H9 (cell line): ENCODE data around the gene SLC9A2. TPM values are rescaled to one million over a fixed set of nuclear protein-coding genes. Genes with fewer than 3 reads are reported as not detected.

ENCODE experiments used
- DNase-seq: peaks from one replicate; pipeline ENCODE4 v3.0.0-alpha.2; 2017
- H2AFZ ChIP-seq: one replicate; pipeline ENCODE4 v1.6.1; 2013; ENCODE audit warnings: mild to moderate bottlenecking, low read length, control low read depth, moderate library complexity
- H2AK5ac ChIP-seq: 2 replicates; pipeline ENCODE4 v1.6.1; 2013; ENCODE audit warnings: low read length, control low read depth, mixed read lengths; ENCODE audit not compliant: insufficient read length
- H2BK120ac ChIP-seq: one replicate; pipeline ENCODE4 v1.6.1; 2013; ENCODE audit warnings: low read depth, mild to moderate bottlenecking, low read length, control low read depth, inconsistent platforms; ENCODE audit not compliant: poor library complexity, severe bottlenecking
- H2BK12ac ChIP-seq: 2 replicates; pipeline ENCODE4 v1.6.1; 2013; ENCODE audit warnings: low read length, control low read depth, mixed read lengths, low read depth; ENCODE audit not compliant: insufficient read length
- H2BK15ac ChIP-seq: 2 replicates; pipeline ENCODE4 v1.6.1; 2013; ENCODE audit warnings: low read depth, low read length, control low read depth
- H2BK20ac ChIP-seq: one replicate; pipeline ENCODE4 v1.6.1; 2013; ENCODE audit warnings: low read depth, mild to moderate bottlenecking, low read length, control low read depth, inconsistent platforms; ENCODE audit not compliant: poor library complexity, severe bottlenecking
- H2BK5ac ChIP-seq: 2 replicates; pipeline ENCODE4 v1.6.1; 2013; ENCODE audit warnings: low read length, control low read depth, mixed read lengths; ENCODE audit not compliant: insufficient read length
- H3K14ac ChIP-seq: 2 replicates; pipeline ENCODE4 v1.6.1; 2013; ENCODE audit warnings: low read length, control low read depth; ENCODE audit not compliant: insufficient read depth
- H3K18ac ChIP-seq: 2 replicates; pipeline ENCODE4 v1.6.1; 2013; ENCODE audit warnings: low read depth, mild to moderate bottlenecking, mixed read lengths, low read length, control low read depth; ENCODE audit not compliant: insufficient read length
- H3K23ac ChIP-seq: 2 replicates; pipeline ENCODE4 v1.6.1; 2013; ENCODE audit warnings: low read length, control low read depth, mixed read lengths, low read depth; ENCODE audit not compliant: insufficient read length
- H3K23me2 ChIP-seq: 2 replicates; pipeline ENCODE4 v1.6.1; 2013; ENCODE audit warnings: low read depth, mild to moderate bottlenecking, mixed read lengths, low read length, control low read depth; ENCODE audit not compliant: insufficient read length, poor library complexity, severe bottlenecking
- H3K27ac ChIP-seq: 2 replicates; pipeline ENCODE4 v1.5.1; 2013; ENCODE audit warnings: low read length, control low read depth, mixed read lengths, low read depth; ENCODE audit not compliant: insufficient read length
- H3K27me3 ChIP-seq: 2 replicates; pipeline ENCODE4 v1.6.1; 2013; ENCODE audit warnings: low read length, control low read depth, inconsistent platforms; ENCODE audit not compliant: insufficient read depth
- H3K4ac ChIP-seq: 2 replicates; pipeline ENCODE4 v1.6.1; 2013; ENCODE audit warnings: low read depth, mild to moderate bottlenecking, control low read depth, inconsistent platforms, low read length, moderate library complexity
- H3K4me1 ChIP-seq: 2 replicates; pipeline ENCODE4 v1.6.1; 2013; ENCODE audit warnings: low read length, control low read depth, inconsistent platforms; ENCODE audit not compliant: insufficient read depth
- H3K4me2 ChIP-seq: 2 replicates; pipeline ENCODE4 v1.6.1; 2013; ENCODE audit warnings: low read length, control low read depth, mixed read lengths; ENCODE audit not compliant: insufficient read length, insufficient read depth
- H3K56ac ChIP-seq: 2 replicates; pipeline ENCODE4 v1.6.1; 2013; ENCODE audit warnings: low read depth, mild to moderate bottlenecking, mixed read lengths, low read length, control low read depth; ENCODE audit not compliant: insufficient read length
- H3K79me1 ChIP-seq: 2 replicates; pipeline ENCODE4 v1.6.1; 2013; ENCODE audit warnings: low read depth, mild to moderate bottlenecking, moderate library complexity, low read length, control low read depth, inconsistent platforms; ENCODE audit not compliant: insufficient read depth, poor library complexity, severe bottlenecking
- H3K79me2 ChIP-seq: 2 replicates; pipeline ENCODE4 v1.6.1; 2013; ENCODE audit warnings: low read length, control low read depth, inconsistent platforms; ENCODE audit not compliant: insufficient read depth
- H3K9ac ChIP-seq: 2 replicates; pipeline ENCODE4 v1.6.1; 2013; ENCODE audit warnings: low read length, control low read depth, mixed read lengths; ENCODE audit not compliant: insufficient read length; ENCODE audit errors: extremely low read depth
- H3K9me3 ChIP-seq: one replicate; pipeline ENCODE4 v1.6.1; 2013; ENCODE audit warnings: low read depth, low read length, inconsistent platforms; ENCODE audit not compliant: control insufficient read depth
- H3T11ph ChIP-seq: one replicate; pipeline ENCODE4 v1.6.1; 2013; ENCODE audit warnings: mild to moderate bottlenecking, low read length, control low read depth, inconsistent platforms
- H4K20me1 ChIP-seq: one replicate; pipeline ENCODE4 v1.6.1; 2013; ENCODE audit not compliant: control insufficient read depth, insufficient read length, insufficient read depth
- H4K5ac ChIP-seq: 2 replicates; pipeline ENCODE4 v1.6.1; 2013; ENCODE audit warnings: low read depth, mild to moderate bottlenecking, mixed read lengths, low read length, control low read depth; ENCODE audit not compliant: insufficient read length
- H4K8ac ChIP-seq: replicated peaks from 2 replicates; pipeline ENCODE4 v1.6.1; 2013; ENCODE audit warnings: low read length, control low read depth, mixed read lengths, low read depth; ENCODE audit not compliant: insufficient read length
- H4K91ac ChIP-seq: 2 replicates; pipeline ENCODE4 v1.6.1; 2013; ENCODE audit warnings: low read depth, mild to moderate bottlenecking, moderate library complexity, mixed read lengths, low read length, control low read depth; ENCODE audit not compliant: insufficient read length
- H3K27ac Mint-ChIP-seq, 3 experiments: 2 replicates in 2 of 3; 3 replicates in 1 of 3; pipeline ENCODE4 v1.8.0; 2020 to 2021; ENCODE audit warnings: mixed read lengths in 3 of 3, mild to moderate bottlenecking in 1 of 3, moderate library complexity in 1 of 3
- H3K27me3 Mint-ChIP-seq: 2 replicates; pipeline ENCODE4 v1.8.0; 2021; ENCODE audit warnings: low read depth, mild to moderate bottlenecking, moderate library complexity, mixed read lengths
- H3K36me3 Mint-ChIP-seq, 3 experiments: 2 replicates in 2 of 3; 3 replicates in 1 of 3; pipeline ENCODE4 v1.8.0; 2020 to 2021; ENCODE audit warnings: low read depth in 3 of 3, mixed read lengths in 3 of 3; ENCODE audit not compliant: insufficient read depth in 1 of 3
- H3K4me1 Mint-ChIP-seq, 2 experiments: 2 replicates each; pipeline ENCODE4 v1.8.0; 2020; ENCODE audit warnings: mixed read lengths in 2 of 2
- H3K4me3 Mint-ChIP-seq, 2 experiments: 2 replicates in 1 of 2; 3 replicates in 1 of 2; pipeline ENCODE4 v1.8.0; 2020 to 2021; ENCODE audit warnings: mild to moderate bottlenecking in 2 of 2, mixed read lengths in 2 of 2, moderate library complexity in 1 of 2
- H3K9me3 Mint-ChIP-seq, 2 experiments: 2 replicates in 1 of 2; 3 replicates in 1 of 2; pipeline ENCODE4 v1.8.0; 2020; ENCODE audit warnings: mild to moderate bottlenecking in 2 of 2, mixed read lengths in 2 of 2, moderate library complexity in 1 of 2
- CTCF ChIP-seq: fragments of 200-600 bp; sonication (generic); conservative IDR thresholded peaks from 3 replicates; pipeline ENCODE4 v1.8.0; 2021; ENCODE audit warnings: antibody characterized with exemption, mild to moderate bottlenecking
- WGBS: extraction: QIAGEN DNeasy Blood & Tissue Kit; methylation state at CpG from one replicate; pipeline ENCODE4 v1.1.7; 2013; ENCODE audit warnings: missing lambda C conversion rate, low lambda C conversion rate, mixed read lengths; ENCODE audit not compliant: insufficient read length; ENCODE audit errors: extremely low coverage; 5-methylcytosine and 5-hydroxymethylcytosine counted together
- total RNA-seq: library from RNA; stranded (reverse); gene quantifications from 2 replicates; pipeline ENCODE4 v1.2.1, GENCODE V29; 2021

Gene SLC9A2
- total RNA-seq, 1 experiment from 2014 or later: 0.04 TPM

GRCh38 chr2:102678442-102678841, 59.1 kb downstream of the SLC9A2 start:
- Histone ChIP-seq H4K5ac (no peak overlapping the region), H3T11ph (no peak overlapping the region)

More at GRCh38 chr2:102678442-102678841, 59.1 kb downstream of the SLC9A2 start:
- Histone ChIP-seq H2AFZ (no peak overlapping the region), H4K91ac (no peak overlapping the region), H4K8ac (no peak overlapping the region), H3K23me2 (no peaks in the 10 kb centered on the region), H3K27ac (no peak overlapping the region), H3K79me1 (no peaks in the 10 kb centered on the region), H4K20me1 (no peaks in the 10 kb centered on the region), H3K27me3 (no peaks in the 10 kb centered on the region), H3K9ac (no peak overlapping the region), H2BK5ac (no peak overlapping the region), H2AK5ac (no peak overlapping the region), H3K4ac (no peak overlapping the region), H2BK12ac (no peak overlapping the region), H3K4me1 (no peaks in the 10 kb centered on the region), H3K14ac (no peak overlapping the region), H3K9me3 (no peaks in the 10 kb centered on the region), H3K79me2 (no peaks in the 10 kb centered on the region), H3K56ac (no peak overlapping the region), H3K18ac (no peak overlapping the region), H3K23ac (no peak overlapping the region), H2BK15ac (no peak overlapping the region), H2BK120ac (no peak overlapping the region), H2BK20ac (no peak overlapping the region), H3K4me2 (no peak overlapping the region)
- no peak overlapping the region for H3K27ac Mint-ChIP-seq
- peaks cover 0 to 2% of the 10 kb centered on the region in 2 experiments; a peak in 1 of 5 replicates for H3K9me3 Mint-ChIP-seq
- H3K27me3 Mint-ChIP-seq: peaks cover 2% of the 10 kb centered on the region
- no peak for DNase-seq
- TF ChIP-seq CTCF: no peak
- no peak overlapping the region for H3K4me3 Mint-ChIP-seq
- no peaks in the 10 kb centered on the region for H3K36me3 Mint-ChIP-seq
- H3K4me1 Mint-ChIP-seq: no peaks in the 10 kb centered on the region
- WGBS: no CpG with 5 or more reads among the region's 5 CpGs
